Activated CD8-positive, alpha-beta T cell treated with anti-CD3 and anti-CD28 coated beads, Interleukin-2, amount 10 ng/mL, durations not matched to agents 7 days and 5 days (primary cell): Measurements from ENCODE around the gene PARD6G. TPM values are rescaled to one million over a fixed set of nuclear protein-coding genes. Genes with fewer than 3 reads are reported as not detected.

Experiments used
- ATAC-seq: fragments of 150-1000 bp; cut with Tn5 transposase; one replicate; pipeline ENCODE4 v1.10.0; 2021; ENCODE audit warnings: moderate library complexity
- CTCF ChIA-PET: fragments of 350-600 bp; sonication (Branson Sonifier 250); formaldehyde crosslinking; loops from one replicate; lab custom pipeline; 2021; ENCODE audit warnings: antibody characterized with exemption; lab: Charles Lee
- POLR2A ChIA-PET: fragments of 350-600 bp; sonication (Branson Sonifier 250); formaldehyde crosslinking; loops from one replicate; lab custom pipeline; 2021; ENCODE audit warnings: antibody characterized with exemption; lab: Charles Lee
- DNase-seq: peaks from one replicate; pipeline ENCODE4 v3.0.0-alpha.2; 2020
- H3K27ac Mint-ChIP-seq: one replicate; pipeline ENCODE4 v1.8.0; 2021; ENCODE audit warnings: mild to moderate bottlenecking, mixed read lengths
- H3K27me3 Mint-ChIP-seq: one replicate; pipeline ENCODE4 v1.8.0; 2021; ENCODE audit warnings: low read depth, mixed read lengths
- H3K36me3 Mint-ChIP-seq: one replicate; pipeline ENCODE4 v1.8.0; 2021; ENCODE audit warnings: low read depth, mixed read lengths
- H3K4me1 Mint-ChIP-seq: one replicate; pipeline ENCODE4 v1.8.0; 2021; ENCODE audit warnings: low read depth, mixed read lengths
- H3K4me3 Mint-ChIP-seq: one replicate; pipeline ENCODE4 v1.8.0; 2021; ENCODE audit warnings: mild to moderate bottlenecking, mixed read lengths
- H3K9me3 Mint-ChIP-seq: one replicate; pipeline ENCODE4 v1.8.0; 2022; ENCODE audit warnings: mixed read lengths; ENCODE audit not compliant: insufficient read depth
- total RNA-seq, 2 experiments: library from RNA; stranded (reverse); gene quantifications; one replicate each; pipeline ENCODE4 v1.2.3, GENCODE V29; 2021

PARD6G gene
- total RNA-seq, 2 experiments from 2014 or later: 0.18 TPM; not detected in 1

DNA sequence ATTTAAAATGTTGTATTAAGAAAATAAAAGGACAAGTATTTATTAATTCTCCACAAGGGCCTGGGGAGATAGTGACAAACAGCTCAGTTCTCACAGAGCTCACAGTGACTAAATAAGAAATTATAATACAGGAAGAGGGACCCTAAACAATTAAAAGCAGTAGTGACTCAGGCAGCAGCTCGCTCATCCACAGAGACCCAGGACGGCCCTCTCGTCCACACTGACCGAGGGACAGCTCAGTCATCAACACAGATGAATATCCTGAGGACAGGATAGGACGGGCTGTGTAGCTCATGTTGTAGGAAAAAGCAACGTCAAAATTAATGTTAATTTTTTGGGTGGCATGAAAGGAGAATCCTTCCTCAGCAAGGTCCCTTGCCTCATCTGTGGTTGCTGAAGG, 44.1 kb downstream of the PARD6G start:
- Mint-ChIP-seq H3K27me3 (peaks cover 18% of the 10 kb centered on the region), H3K4me1 (no peaks in the 10 kb centered on the region), H3K4me3 (no peak overlapping the region), H3K27ac (no peak overlapping the region), H3K36me3 (no peaks in the 10 kb centered on the region), H3K9me3 (no peaks in the 10 kb centered on the region)
- ATAC-seq: no peak
- CTCF ChIA-PET: interaction anchor here (1.6 kb wide), 1 partner anchor 44 kb away, joined by 7 read pairs; no protein-coding TSS in a partner anchor
- DNase-seq: no peak
- POLR2A ChIA-PET: no interaction called here

DNA sequence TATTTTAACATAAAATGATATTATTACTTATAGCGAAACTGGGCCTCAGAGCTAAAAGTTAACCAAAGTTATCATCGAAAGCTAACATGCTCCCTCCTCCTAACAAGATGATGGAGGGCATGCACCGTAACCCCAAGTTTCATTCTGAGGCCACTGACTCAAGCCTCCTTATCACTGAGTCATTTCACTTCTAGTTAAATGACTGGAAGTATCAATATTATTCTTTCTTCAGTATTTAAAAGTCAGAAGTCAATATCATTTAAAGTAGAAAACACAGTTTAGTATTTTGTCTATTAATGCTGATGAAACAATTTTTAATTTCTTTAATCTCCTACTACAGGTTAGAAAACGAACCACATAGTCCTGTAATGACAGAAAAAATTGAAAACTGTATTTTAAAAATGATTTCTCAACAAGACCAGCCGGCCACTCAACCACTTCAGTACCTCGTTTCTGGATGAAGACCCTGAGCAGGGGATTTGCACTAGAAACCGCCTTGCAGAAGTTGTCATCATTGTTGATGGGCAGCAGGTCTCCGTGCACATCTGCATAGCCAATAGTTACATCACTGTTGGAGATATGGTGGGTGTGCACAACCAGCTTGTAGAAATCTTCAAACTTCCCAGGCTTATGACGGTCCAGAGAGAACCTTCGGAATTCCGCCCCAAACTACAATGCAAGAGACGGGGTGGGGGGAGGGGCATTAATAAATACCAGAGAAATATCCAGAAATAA, 44.9 kb downstream of the PARD6G start:
- Mint-ChIP-seq H3K4me1 (no peaks in the 10 kb centered on the region), H3K27ac (no peak overlapping the region), H3K4me3 (no peak overlapping the region), H3K9me3 (no peaks in the 10 kb centered on the region), H3K27me3 (peaks cover 18% of the 10 kb centered on the region), H3K36me3 (no peaks in the 10 kb centered on the region)
- CTCF ChIA-PET: interaction anchor here (1.6 kb wide), 1 partner anchor 44 kb away, joined by 7 read pairs; no protein-coding TSS in a partner anchor
- POLR2A ChIA-PET: interaction anchor here (1.0 kb wide), 1 partner anchor 11 kb away, joined by 3 read pairs; no protein-coding TSS in a partner anchor
- ATAC-seq (peak; percentile 36), DNase-seq (no peak)

DNA sequence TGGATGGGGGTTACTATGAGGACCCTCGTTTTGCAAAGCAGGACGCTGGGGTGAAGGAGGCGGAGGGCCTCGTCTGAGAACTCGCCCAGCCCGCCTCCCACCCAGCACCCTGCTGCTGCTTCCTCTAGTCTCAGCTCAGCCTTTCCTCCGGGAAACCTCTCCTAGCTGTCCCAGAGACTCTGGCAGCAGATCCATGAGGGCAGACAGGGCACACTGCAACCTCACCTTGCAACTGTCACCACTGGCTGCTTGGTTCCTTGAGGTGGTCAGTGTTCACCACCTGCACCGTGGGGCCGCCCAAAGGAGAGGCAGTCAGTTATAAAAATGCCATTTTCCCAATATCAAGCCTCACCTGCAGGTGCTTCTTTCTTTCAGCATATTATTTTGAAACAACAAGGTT, 45.6 kb downstream of the PARD6G start:
- H3K4me1 Mint-ChIP-seq: no peaks in the 10 kb centered on the region
- no peaks in the 10 kb centered on the region for H3K36me3 Mint-ChIP-seq
- ATAC-seq (no peak), DNase-seq (no peak)
- no peaks in the 10 kb centered on the region for H3K9me3 Mint-ChIP-seq
- H3K27me3 Mint-ChIP-seq: peaks cover 21% of the 10 kb centered on the region
- H3K4me3 Mint-ChIP-seq: no peak overlapping the region
- POLR2A ChIA-PET: interaction anchor here (1.0 kb wide), 1 partner anchor 11 kb away, joined by 3 read pairs; no protein-coding TSS in a partner anchor
- CTCF ChIA-PET: no interaction called here
- H3K27ac Mint-ChIP-seq: no peak overlapping the region

DNA sequence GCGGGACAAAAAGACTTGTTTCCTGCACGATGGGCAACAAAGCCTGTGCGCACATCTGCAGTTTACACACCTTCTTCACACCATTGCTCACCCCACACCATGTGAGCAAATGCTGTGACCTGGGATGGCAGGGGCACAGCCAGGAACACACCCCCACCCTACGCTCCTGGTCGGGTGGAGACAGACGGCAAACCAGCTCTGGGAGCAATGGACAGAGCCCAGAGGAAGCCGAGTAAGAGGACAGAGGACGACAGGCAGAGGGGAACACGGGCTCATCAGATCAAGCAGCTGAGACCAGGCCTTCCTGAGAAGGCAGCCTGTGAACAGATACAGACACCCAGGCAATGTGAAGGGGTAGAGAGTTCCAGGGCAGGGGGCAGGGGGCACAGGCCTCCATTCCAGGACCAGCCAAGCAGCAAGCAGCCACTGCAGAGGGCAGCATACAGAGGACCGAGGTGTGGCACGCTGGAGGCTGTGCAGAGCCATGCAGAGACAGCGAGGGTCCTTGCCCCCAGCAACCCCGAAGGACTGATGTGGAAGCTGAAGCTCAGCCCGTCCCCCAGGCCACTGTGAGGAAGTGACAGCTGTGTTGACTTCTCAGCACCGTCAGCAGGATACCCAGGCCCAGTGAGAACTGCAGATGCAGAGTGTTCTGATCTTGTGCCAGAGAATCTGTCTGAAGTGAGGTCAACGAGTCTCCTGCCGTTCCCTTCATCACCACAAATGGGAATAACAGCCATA, 46.2 kb downstream of the PARD6G start:
- Mint-ChIP-seq H3K4me1 (no peaks in the 10 kb centered on the region), H3K4me3 (no peak overlapping the region), H3K27me3 (peaks cover 21% of the 10 kb centered on the region), H3K27ac (no peak overlapping the region), H3K9me3 (no peaks in the 10 kb centered on the region), H3K36me3 (no peaks in the 10 kb centered on the region)
- DNase-seq (no peak), ATAC-seq (no peak)
- CTCF ChIA-PET: interaction anchor here (1.3 kb wide), 1 partner anchor 56 kb away, joined by 3 read pairs; no protein-coding TSS in a partner anchor
- POLR2A ChIA-PET: no interaction called here

DNA sequence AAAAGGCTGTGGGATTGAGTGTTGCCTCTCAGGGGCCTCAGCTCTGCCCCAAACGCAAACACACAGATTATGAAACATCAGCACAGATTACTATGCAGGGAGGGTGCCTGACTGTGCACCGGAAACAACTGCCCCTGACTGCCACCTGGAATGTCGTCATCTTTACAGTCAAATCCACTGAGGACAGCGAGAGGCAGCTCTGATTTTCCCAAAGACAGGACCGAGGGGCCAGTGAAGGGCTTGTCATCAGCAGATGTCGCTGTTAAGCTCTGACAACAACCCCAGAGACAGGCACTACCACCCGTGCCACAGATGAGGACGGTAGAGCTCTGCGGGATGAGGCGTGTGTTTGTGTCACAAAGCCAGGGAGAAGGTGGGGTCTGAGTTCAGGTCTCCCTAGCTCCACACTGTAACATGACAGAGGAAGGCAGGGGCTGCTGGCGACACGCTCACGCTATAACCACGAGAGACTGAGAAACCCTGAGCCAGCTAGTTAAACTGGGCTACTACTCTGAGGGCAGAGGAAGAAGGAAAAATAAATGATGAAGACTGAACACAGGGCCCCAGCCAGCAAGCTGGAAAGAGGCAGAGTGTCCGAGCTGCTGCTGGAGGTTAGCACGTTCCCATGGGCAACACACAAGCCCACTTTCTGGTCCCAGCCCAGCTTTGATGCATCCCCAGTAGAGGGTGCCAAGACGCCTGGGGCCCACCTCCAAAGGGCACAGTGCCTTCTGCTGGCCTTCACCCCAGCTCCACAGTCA, 47.0 kb downstream of the PARD6G start:
- DNase-seq (no peak), ATAC-seq (no peak)
- ChIA-PET POLR2A (no interaction called here), CTCF (interaction anchor here (1.3 kb wide), 1 partner anchor 56 kb away, joined by 3 read pairs; no protein-coding TSS in a partner anchor)
- Mint-ChIP-seq H3K36me3 (no peaks in the 10 kb centered on the region), H3K4me3 (no peak overlapping the region), H3K9me3 (no peaks in the 10 kb centered on the region), H3K4me1 (no peaks in the 10 kb centered on the region), H3K27me3 (peaks cover 19% of the 10 kb centered on the region), H3K27ac (no peak overlapping the region)

DNA sequence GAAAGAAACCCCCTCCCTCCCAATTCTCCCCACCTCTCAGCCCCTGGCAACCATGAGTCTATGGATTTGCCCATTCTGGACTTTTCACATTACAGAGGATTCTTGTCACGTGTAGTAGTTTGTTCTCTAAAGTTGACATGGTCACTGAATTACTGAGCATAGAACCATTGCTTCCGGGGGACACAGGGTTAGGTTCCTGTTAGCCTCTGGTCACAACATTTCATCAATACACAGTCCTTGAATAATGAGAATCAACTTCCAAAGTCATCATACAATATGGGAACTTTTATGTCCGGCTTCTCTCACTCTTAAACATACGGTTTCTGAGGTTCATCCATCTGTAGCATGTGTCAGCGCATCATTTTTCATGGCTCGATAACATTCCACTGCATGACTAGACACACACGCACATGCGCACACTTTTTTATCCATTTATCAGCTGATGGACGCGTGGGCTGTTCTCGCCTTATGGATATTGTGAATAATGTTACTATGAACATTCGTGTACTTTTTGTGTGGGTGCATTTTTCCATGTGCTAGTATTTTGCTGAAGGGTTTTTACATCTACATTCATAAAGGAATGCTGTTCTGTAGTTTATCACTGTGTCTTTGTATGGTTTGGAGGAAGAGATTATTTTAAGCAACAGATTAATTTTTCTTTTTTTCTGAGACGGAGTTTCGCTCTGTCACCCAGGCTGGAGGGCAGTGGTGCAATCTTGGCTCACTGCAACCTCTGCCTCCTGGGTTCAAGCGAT, 48.1 kb downstream of the PARD6G start:
- Mint-ChIP-seq H3K27ac (no peak overlapping the region), H3K4me1 (no peaks in the 10 kb centered on the region), H3K27me3 (peaks cover 17% of the 10 kb centered on the region), H3K9me3 (no peaks in the 10 kb centered on the region), H3K4me3 (no peak overlapping the region), H3K36me3 (no peaks in the 10 kb centered on the region)
- ChIA-PET CTCF (no interaction called here), POLR2A (no interaction called here)
- no peak for ATAC-seq
- DNase-seq: no peak

DNA sequence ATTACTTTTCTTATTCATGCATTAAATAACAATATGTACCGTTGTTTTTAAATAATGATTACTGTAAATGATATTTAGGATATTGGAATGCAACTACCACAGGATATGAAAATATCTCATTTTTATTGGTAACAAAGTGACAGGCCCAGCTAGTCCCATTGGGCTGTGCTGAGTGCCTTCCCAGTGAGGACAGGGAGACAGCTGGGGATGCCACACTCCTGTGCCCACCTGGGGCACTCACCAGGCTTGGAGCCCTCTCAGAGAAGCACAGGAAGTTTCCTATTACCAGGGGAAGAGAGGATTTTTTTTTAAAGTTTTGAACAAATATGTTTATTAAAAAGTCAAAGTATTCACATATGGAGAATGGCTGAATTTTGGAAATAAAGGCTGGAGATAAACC, 48.9 kb downstream of the PARD6G start:
- no peak overlapping the region for H3K4me3 Mint-ChIP-seq
- no peaks in the 10 kb centered on the region for H3K36me3 Mint-ChIP-seq
- H3K9me3 Mint-ChIP-seq: no peaks in the 10 kb centered on the region

DNA sequence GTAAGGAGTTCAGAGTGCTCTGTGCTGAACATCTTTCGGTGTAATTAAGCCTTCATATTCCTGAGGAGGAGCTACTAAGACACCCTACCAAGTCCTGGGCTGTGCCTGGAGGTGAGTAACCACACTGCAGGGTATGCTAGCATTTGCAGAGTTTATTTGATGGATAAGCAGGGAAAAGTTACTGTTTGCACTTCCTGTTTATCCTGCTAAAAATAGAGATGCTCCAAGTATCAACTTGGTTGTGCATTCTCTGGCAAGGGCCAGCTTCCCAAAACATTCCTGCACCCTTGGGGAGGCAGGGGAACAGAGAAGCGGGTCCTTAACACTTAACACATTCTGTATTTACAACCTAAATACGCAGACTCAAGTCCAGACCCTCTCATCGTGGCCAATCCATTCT, 49.8 kb downstream of the PARD6G start:
- no peaks in the 10 kb centered on the region for H3K36me3 Mint-ChIP-seq
- H3K27ac Mint-ChIP-seq: no peak overlapping the region
- POLR2A ChIA-PET: no interaction called here
- DNase-seq: no peak
- CTCF ChIA-PET: no interaction called here
- no peak for ATAC-seq
- peaks cover 16% of the 10 kb centered on the region for H3K27me3 Mint-ChIP-seq
- no peaks in the 10 kb centered on the region for H3K9me3 Mint-ChIP-seq
- H3K4me3 Mint-ChIP-seq: no peak overlapping the region
- H3K4me1 Mint-ChIP-seq: no peaks in the 10 kb centered on the region

More for the DNA sequence above, 48.9 kb downstream of the PARD6G start:
- ATAC-seq (no peak), DNase-seq (no peak)
- peaks cover 18% of the 10 kb centered on the region for H3K27me3 Mint-ChIP-seq
- POLR2A ChIA-PET: no interaction called here
- H3K27ac Mint-ChIP-seq: no peak overlapping the region
- CTCF ChIA-PET: no interaction called here
- no peaks in the 10 kb centered on the region for H3K4me1 Mint-ChIP-seq

DNA sequence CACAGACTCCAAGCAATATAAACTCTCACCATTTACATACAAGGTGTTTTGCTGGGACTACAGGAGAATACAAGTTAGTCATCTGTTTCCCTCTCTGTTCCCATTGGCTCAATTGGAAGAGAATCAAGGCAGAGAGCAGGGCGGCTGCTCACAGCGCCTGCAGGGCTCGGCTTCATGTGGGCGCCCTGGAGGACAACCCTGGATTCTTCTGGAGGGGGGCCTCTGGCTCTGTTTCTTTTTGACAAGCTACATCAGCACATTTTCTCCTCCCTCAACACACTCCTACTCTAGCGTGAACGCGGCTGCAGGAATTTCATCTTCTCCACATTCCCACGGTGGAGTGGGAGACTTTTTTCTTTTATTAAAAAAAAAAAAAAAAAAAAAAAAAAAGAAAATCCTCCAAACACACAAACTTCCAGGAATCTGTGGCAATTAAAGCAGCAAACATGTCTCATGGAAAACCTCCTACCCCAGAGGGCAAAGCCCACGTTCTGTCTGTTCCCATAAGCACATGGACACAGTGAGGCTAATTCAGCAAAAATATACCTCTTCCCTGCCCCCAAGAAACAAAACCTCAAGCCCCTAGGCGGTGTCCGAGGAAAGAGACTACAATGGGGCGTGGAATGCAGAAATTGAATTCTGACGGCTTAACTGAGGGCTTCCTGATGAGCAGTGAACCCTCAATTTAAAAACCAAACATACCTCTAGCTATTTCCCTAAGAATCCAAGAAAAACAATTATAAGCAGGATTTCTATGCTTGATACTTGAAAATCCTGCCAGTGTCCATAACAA, 50.6 kb downstream of the PARD6G start:
- H3K4me3 Mint-ChIP-seq: no peak overlapping the region
- ChIA-PET CTCF (no interaction called here), POLR2A (no interaction called here)
- H3K4me1 Mint-ChIP-seq: no peaks in the 10 kb centered on the region
- ATAC-seq (no peak), DNase-seq (no peak)
- H3K27me3 Mint-ChIP-seq: peaks cover 16% of the 10 kb centered on the region
- no peaks in the 10 kb centered on the region for H3K36me3 Mint-ChIP-seq
- H3K27ac Mint-ChIP-seq: no peak overlapping the region
- no peaks in the 10 kb centered on the region for H3K9me3 Mint-ChIP-seq

DNA sequence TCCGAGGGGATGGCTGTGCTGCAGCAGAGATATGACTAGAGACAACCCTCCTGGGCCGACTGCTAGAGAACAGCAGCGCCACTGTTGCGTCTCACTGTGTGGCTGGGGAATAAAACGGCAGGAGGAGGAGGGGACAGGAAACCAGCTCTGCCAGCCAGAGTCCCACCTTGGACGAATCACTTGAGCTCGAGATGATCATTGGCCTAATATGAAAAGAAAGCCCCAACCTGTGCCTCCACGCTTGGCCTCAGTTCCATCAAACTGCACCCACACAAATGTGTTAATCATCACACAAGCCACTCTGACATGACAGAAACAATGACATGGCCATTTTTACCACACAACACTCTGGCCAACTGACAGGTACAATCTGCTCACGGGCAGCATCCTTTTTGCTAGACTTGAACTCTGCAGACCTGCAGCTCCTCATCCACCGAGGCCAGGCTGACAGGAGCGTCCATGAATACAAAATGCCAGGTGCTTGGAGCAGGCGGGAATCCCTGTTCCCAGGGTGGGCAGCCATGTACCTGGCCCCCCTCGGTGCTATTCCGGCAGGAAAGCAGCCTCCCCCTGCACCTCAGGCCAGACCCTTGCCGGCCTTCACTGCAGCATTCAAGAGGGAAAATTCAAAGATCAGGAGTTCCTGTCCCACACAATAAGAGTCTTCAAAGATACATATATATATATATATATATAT, 52.3 kb downstream of the PARD6G start:
- ATAC-seq: no peak
- ChIA-PET CTCF (no interaction called here), POLR2A (no interaction called here)
- peak; percentile 16 for DNase-seq
- Mint-ChIP-seq H3K27me3 (peaks cover 16% of the 10 kb centered on the region), H3K27ac (no peak overlapping the region), H3K4me3 (no peak overlapping the region), H3K36me3 (no peaks in the 10 kb centered on the region), H3K9me3 (no peaks in the 10 kb centered on the region), H3K4me1 (no peaks in the 10 kb centered on the region)
